IPS DF 4.7 (cell line): ENCODE results near the gene HSF2.

Source experiments
- DNase-seq: peaks from one replicate; pipeline ENCODE4 v3.0.0-alpha.2; 2013; ENCODE audit warnings: low spot score; ENCODE audit errors: extremely low read depth

HSF2 gene

DNA sequence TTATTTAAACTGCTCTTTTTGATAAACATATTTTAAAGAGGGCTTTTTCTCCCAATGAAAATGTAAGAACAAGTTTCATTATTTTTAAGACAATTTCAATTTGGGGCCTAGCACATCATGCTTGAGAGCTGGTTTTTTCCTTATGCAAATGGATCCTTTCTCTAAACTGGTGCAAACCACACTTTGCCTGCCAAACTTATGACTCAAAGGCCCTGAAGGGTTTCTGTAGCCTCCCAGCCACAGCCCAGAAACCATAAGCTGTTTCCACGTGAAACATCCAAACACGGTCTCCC, 451 bp upstream of the HSF2 start:
- no peak for DNase-seq

DNA sequence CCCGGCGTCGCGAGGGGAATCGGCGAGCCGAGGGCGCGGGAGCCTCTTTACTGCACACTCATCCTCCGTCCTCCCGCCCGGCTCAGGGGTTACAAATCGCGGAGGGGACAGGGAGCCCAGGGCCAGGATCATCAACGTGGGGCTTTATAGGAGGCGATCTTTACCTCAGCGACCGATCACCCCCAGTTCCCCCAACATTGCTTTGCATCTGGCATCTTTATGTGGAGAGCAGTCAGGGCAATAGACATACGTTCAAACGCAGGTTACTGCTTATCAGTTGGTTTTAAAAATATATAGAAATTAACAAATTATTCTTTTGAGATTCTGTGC, 634 bp downstream of the HSF2 start:
- no peak for DNase-seq

DNA sequence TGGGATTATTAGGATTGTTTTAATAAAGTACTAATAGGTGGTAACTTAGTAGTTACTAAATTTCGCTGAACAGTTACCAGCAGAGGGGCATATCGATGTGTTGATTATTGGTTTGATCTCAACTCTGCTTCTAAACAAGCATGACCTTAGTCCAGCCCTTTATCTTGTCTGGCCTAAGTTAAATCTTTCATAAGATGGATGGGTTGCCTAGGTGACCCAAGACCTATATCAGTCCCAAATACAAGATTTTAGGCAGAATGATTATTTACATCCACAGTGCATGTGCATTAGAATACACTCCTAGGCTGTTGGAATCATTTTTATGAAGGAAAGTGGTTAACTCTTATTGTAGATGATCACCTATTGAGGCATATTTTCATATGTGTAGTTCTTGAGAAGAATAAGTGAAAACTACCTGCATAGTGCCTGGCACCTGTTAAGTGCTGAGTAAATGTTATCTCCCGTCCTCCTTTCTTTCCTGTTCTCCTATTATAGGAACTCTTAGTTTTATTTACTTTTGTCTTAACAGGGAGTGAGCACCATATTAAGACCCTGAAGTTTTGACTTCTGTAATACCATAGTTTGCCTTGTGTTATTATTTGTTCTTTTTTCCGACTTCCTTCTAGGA, 1.1 kb downstream of the HSF2 start:
- DNase-seq, result no peak

DNA sequence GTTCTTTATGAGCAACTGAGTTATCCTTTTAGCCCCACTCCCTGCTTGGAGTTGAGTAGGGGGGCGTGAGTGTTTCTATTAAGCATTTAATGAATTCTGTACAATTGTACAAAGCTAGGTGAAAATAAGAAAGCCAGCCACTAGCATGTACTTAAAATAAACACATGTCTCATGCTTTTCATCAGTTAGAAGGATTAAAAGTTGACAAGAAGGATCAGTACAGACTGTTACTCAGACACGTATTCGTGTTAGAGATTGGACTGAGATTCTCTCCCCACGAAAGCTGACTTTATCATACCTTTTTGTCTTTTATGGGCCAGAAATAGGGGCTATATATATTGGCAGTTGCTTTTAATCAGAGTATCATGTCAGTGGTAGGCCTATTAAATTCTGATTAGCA, 1.7 kb downstream of the HSF2 start:
- DNase-seq, result no peak

DNA sequence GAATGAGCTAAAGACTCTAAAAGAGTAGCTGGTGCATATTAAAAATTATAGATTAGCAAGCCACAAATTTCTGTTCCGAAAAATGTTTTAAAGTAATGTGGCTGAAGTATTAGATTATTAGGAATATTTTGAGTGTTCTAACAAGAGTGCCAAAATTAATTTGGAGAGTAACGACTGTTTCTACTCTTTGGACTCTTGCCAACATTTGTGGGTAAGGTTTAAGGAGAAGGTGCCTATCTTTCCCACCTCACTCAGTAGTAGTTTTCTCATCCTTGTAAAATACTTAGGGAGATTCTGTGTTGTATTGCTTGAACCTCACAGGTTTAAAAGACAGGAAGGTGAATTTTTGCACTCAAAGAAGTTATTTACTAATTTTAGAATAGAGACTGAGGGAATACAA, 5.0 kb downstream of the HSF2 start:
- DNase-seq, result no peak

DNA sequence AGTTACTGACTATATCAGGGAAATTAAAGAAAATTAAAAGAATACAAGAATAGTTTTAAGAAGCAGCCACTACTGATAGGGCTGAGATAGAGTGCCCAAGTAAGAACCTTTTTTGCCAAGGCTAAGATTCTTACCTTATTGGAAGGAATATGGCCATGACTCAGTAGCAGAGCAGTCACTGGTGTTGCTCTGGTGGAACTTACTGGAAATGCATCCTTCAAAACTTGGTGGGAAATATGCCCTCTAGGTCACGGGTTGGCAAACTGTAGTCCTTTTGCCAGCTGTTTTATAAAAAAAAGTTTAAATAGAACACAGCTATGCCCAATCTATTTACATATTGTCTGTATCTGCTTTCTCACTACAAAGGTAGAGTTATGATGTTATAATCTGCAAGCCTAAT, 6.0 kb downstream of the HSF2 start:
- no peak for DNase-seq

DNA sequence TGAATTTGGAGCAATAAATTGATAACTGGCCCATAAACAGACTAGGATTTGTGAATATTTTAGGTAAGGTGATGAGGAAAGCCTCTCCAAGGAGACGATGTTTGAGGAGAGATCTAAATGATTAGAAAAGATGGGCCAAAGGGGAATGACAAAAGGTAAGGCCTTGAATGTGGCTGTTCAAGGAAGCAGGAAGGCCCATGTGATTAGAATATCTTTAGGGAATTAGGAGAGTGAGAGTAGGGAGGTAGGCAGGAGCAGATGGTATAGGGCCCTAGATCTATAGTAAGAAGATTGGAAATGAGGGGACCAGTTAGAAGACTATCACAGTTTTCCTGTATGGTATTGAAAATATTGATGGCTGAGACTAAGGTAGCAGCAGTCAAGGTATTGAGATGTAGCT, 6.7 kb downstream of the HSF2 start:
- no peak for DNase-seq

DNA sequence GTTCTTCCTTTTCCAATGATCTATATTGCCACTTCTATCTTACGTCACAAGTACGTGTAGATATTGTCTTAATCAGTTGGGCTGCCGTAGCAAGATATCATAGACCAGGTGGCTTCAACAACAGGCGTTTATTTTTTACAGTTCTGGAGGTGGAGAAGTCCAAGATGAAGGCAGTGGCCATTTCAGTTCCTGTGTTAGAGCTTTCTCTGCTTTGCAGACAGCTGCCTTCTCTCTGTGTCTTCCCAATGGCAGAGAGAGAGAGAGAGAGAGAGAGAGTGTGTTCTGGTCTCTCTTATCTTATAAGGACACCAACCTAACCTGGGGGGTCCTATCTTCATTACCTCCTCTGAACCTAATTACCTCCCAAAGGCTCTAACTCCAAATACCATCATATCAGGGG, 8.3 kb downstream of the HSF2 start:
- no peak for DNase-seq

DNA sequence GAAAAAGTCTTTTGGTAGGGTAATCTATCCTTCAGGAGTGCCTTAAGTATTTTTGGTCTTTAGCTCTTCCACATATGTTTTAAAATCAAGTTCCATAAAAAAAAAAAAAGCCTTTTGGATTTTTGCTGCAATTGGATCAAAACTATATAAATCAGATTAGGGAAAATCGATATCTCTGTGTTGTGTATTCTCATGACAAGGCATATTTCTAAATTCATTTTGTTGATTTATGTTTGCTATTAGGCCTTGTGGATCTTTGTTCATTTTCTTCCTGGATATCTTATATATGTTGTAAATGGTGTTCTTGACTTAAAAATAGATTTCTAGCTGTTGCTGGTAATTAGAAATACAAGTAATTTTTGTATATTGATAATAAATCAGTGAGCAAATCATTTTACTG, 8.8 kb downstream of the HSF2 start:
- DNase-seq, result no peak

DNA sequence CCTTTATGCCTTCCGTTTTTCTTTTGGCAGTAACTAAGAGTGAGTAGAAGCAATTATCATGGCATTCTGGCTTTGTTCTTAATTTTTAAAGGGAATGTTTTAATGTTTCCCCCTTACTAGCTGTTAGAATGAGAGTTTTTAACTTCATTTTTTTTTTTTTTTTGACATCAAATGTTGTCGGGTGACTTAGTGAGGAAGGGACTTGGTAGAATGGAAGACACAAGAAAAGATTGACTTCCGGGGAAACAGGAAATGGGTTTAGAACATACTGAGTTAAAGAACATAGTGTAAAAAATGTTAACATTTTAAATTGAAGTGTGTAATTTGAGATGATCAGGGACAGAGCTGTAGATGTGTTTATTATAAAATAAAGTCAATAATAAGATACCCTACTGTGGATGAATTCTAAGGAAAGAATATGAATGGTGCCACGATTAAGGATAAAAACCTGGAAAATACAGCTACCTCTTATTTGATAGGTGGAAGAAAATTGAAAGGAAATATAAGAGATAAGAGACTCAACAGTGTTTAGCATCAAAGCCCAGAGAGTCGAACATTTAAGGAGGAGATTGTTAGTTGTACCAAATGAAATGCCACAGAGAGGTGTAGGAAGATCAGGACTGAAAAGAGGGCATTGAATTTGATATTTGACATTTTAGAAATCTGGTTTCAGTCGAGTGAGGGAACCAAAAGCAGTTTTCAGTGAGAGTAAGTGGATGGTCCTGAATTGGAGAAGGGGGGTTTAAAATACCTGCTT, 9.4 kb downstream of the HSF2 start:
- DNase-seq, result no peak

DNA sequence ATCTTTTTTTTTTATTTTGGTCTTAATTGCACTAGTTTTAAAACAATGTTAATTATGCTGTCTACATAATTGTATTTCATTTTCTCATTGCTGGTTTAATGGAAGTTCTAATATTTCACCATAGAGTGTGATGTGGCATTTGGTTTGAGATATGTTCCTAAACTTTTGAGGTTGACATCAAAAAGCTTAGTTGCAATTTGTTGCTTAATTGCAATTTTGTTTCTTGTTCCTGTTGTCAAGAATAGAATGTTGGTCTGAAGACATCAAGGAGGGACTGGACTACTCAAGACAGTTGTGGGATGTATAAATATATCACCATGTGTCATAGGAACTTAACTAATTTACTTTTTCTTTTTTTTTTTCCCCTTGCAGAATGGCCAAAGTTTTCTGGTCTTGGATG, 12.5 kb downstream of the HSF2 start:
- no peak for DNase-seq

DNA sequence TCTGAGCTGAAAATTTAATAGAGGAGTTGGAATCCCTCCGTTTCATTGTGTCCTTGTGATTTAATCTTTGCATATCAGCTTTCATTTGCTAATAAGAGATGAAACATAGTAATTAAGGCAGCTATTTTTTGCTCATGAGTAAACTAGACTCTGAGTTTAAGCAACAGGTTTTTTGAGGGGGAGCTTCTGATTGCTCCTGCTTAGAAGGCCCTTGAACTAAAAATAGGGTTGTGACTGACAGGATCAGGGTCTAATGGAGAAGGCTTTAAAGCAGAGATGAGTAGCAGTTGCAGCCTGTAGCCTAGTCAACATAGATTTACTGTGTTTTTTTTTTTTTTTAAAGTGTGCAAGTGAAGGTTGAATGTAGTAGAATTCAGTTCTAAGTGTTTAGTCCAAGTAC, 17.4 kb downstream of the HSF2 start:
- no peak for DNase-seq

DNA sequence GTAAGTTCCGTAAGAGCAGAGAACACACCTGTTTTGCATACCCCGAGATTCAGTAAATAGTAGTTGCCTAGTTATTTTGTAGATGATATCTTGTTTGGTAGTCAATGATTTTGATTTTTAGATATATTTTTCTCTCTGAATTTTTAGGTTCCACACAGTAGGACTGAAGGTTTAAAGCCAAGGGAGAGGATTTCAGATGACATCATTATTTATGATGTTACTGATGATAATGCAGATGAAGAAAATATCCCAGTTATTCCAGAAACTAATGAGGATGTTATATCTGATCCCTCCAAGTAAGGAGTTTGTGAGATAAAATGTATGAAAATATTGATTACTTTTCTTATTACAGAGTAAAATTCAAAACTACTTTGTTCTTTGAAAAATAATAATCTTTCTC, 22.6 kb downstream of the HSF2 start:
- DNase-seq, result no peak

DNA sequence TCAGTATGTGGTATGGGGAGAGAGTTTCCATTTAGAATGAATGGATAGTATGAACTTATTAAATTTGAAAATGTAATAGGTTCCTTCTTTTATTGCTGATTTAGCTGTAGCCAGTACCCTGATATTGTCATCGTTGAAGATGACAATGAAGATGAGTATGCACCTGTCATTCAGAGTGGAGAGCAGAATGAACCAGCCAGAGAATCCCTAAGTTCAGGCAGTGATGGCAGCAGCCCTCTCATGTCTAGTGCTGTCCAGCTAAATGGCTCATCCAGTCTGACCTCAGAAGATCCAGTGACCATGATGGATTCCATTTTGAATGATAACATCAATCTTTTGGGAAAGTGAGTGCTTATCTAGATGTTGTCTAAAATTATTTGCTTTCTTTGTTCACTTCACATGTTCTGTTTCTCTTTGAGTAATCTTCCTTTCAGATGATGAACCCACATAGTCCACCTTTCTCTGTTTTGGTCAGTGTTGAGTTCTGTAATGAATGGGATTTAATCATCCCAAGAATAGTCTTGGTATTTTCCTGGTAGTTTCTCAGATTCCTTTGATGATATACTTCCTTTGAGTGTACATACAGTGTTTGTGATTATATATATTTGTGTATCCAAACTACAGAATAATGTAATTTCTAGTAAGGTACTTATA, 23.3 kb downstream of the HSF2 start:
- no peak for DNase-seq

DNA sequence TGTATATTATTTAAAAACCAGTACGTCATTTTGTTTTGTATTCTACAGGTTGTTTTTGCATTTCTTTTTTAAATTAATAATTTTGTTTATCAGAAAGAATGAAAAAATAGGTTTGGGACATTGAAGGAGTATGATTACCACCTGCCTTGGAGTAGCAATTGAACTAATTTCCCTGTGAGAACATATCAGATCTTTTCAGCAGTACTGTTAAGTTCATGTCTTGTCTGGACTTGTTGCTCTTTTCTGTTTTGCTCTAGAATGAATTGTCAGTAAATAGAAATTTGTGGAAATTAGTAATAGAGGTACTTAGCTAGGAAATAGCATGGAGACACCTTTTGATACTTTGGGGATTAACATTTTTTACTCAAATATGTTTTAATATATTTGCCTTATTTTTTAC, 24.3 kb downstream of the HSF2 start:
- no peak for DNase-seq

DNA sequence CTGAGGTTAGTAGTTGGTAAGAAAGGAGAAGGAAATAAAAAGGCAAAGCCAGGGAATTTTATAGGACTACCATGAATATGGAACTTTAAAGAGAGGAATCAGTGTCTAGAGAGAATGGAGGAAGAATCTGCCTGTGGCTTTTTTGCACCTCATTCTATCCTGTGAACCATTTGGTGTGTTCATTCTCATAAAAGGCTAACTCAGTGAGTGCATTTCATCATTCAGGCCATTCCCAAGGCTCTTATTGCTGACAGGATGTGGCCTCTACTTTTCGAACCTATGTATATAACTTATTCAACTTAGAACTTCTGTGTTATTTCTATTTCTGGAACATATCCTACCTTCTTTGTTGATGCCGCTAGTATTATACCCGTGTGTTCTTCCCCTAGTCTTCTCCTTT, 27.1 kb downstream of the HSF2 start:
- no peak for DNase-seq

DNA sequence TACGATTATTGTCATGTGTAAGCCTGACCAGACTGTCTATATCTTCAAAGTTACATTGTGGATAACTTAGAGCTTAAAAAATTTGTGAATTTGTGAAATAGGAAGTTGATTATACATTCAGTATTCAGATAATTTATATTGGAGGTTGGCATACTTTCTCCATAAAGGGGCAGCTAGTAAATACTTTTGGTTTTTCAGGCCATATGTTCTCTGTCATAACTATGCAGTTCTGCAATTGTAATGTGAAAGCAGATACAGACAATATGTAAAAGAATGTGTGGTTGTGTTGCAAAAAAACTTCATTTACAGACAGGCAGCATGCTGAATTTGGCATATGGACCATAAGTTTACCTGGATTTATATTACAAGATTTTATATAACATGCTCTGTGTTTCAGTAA, 29.3 kb downstream of the HSF2 start:
- no peak for DNase-seq

DNA sequence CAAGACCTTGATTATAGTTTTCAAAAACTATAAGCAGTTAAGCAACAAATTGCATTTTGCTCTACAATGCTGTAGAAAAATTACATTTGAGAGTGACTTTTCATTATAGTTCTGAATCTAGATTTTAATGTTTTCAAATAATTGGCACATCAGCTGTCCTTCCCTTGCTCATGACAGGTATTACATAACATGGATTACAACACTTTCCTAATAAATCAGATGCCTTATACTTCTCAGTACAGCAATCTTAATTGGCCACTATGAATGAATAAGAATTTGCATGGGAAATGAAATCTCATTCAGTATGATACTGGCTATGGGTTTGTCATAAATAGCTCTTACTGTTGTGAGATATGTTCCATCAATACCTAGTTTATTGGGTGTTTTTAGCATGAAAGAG, 29.9 kb downstream of the HSF2 start:
- no peak for DNase-seq

DNA sequence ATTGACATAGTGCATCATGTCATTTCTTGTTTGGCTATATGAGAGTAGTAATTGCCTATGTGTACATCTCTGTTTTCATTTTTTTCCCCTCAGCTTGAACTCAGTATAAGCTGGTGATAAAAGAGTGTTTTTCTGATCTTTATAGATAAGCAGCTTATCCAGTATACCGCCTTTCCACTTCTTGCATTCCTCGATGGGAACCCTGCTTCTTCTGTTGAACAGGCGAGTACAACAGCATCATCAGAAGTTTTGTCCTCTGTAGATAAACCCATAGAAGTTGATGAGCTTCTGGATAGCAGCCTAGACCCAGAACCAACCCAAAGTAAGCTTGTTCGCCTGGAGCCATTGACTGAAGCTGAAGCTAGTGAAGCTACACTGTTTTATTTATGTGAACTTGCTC, 32.3 kb downstream of the HSF2 start:
- no peak for DNase-seq

DNA sequence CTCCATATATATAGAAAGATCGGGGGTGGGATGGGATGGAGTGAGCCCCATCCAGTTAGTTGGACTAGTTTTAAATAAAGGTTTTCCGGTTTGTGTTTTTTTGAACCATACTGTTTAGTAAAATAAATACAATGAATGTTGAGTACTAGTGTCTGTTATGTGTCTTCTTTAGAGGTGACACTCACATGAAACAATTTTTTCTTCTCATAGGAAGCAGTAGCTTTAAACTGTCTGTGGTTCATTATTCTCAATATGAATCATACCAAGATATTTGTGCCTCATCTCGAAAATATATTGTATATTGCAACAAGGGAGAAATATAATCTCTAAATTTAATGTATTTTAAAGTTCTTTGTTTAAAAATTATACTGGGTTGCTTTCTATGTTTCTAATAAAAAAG, 33.4 kb downstream of the HSF2 start:
- no peak for DNase-seq

DNA sequence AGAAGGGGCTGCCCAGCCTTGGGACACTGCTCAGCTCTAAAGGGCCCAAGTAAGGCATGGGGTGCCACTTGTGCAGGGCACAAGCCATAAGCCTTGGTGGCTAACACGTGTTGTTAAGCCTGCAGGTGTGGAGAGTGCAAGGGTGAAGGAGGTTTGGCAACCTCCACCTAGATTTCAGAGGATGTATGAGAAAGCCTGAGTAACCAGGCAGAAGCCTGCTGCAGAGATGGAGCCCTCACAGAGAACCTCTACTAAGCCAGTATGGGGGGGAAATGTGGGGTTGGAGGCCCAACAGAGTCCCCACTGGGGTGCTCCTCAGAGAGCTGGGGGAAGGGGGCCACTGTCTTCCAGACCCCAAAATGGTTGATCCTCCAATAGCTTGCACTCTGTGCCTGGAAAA, 39.5 kb downstream of the HSF2 start:
- no peak for DNase-seq

DNA sequence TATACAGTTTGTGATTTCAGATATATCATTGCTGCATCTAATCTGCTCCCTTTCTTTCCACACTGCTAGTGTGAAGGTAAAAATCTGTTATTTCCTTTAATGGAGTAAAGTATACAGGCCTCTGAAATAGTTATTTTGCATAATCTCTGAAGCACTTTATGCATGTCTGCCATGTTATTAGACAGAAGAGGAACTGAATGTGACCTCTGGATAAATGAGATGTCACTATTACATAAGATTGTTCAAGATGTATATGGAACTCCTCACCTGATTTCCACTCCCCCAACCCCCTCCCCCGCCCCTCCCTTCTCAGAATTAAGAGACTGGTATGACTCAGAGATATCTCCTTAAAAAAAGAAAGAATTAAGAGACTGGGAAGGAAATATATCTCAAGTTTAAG, 45.8 kb downstream of the HSF2 start:
- DNase-seq, result no peak

DNA sequence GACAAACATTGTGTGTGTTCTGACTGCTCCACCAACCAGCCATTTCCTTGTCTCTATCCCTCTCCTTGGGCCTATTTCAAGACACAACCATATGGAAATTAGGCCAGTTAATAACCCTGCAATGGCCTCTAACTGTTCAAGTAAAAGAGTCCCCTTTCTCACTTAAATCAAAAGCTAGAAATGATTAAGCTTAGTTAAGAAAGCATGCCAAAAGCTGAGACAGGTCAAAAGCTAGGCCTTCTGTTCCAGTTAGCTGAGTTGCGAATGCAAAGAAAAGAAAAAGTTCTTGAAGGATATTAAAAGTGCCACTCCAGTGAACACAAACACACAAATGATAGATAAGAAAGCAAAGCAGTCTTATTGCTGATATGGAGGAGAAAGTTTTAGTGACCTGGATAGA, 49.6 kb downstream of the HSF2 start:
- DNase-seq, result no peak
